Astrocyte (in vitro differentiated cells and primary cell): Measurements from ENCODE around the gene CEP41.

Source experiments
- EZH2 ChIP-seq: IDR thresholded peaks from 2 replicates; pipeline ENCODE4 v1.6.1; 2012; ENCODE audit warnings: mild to moderate bottlenecking, low read length, inconsistent platforms; ENCODE audit not compliant: insufficient read depth
- TF ChIP-seq, protein P1 (sequence below): IDR thresholded peaks from 2 replicates; pipeline ENCODE4 v1.5.1; 2011; ENCODE audit warnings: low read depth, mild to moderate bottlenecking, inconsistent platforms, low read length, moderate library complexity; ENCODE audit not compliant: insufficient read depth

DNA sequence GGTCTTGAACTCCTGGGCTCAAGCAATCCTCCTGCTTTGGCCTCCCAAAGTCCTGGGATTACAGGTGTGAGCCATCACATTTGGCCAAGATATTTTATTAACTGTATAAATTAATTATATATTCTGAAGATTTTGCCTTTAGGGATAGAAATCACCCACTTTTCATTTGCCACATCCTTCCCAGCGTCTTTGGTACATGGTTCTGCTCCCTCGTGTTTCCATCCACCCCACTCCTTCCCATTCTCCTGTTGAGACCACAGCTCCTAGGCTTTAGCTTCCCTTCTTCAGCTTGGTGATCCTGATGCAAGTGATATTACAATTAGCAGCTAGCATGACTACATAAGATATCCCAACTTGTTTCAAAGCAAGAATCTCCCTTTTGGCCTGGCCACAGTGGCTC lies 52.1 kb downstream of the CEP41 start:
- TF ChIP-seq, protein P1, sequence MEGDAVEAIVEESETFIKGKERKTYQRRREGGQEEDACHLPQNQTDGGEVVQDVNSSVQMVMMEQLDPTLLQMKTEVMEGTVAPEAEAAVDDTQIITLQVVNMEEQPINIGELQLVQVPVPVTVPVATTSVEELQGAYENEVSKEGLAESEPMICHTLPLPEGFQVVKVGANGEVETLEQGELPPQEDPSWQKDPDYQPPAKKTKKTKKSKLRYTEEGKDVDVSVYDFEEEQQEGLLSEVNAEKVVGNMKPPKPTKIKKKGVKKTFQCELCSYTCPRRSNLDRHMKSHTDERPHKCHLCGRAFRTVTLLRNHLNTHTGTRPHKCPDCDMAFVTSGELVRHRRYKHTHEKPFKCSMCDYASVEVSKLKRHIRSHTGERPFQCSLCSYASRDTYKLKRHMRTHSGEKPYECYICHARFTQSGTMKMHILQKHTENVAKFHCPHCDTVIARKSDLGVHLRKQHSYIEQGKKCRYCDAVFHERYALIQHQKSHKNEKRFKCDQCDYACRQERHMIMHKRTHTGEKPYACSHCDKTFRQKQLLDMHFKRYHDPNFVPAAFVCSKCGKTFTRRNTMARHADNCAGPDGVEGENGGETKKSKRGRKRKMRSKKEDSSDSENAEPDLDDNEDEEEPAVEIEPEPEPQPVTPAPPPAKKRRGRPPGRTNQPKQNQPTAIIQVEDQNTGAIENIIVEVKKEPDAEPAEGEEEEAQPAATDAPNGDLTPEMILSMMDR, result no peak
- TF ChIP-seq EZH2, result no peak
